Lung (tissue), 13 donors: ENCODE measurements around the gene SRR. TPM values are rescaled to one million over a fixed set of nuclear protein-coding genes. Genes with fewer than 3 reads are reported as not detected.
A peak's percentile ranks its signal among the peaks of the same experiment; 100 is the strongest.

Experiments used
- ATAC-seq: fragments of 200-7000 bp; cut with Tn5 transposase; one replicate; pipeline ENCODE4 v1.9.1; 2020; ENCODE audit warnings: moderate number of reproducible peaks; ENCODE audit not compliant: insufficient read depth, low FRiP score
- DNase-seq, 3 donors: peaks; one replicate each; pipeline ENCODE4 v3.0.0-alpha.2; 2013 to 2017
- H3K27ac ChIP-seq, 2 donors: one replicate each; pipeline ENCODE4 v1.5.1; 2013; ENCODE audit warnings: mild to moderate bottlenecking in 2 of 2, moderate library complexity in 2 of 2, control low read depth in 1 of 2, inconsistent platforms in 1 of 2, low read depth in 1 of 2, low read length in 1 of 2
- H3K27me3 ChIP-seq, 3 donors: one replicate each; pipeline ENCODE4 v1.5.1; 2013; ENCODE audit warnings: low read length in 2 of 3; ENCODE audit not compliant: control insufficient read depth in 3 of 3, insufficient read depth in 3 of 3
- H3K36me3 ChIP-seq, 4 donors: one replicate each; pipeline ENCODE4 v1.5.1; 2013; ENCODE audit warnings: low read length in 4 of 4, mild to moderate bottlenecking in 1 of 4, moderate library complexity in 1 of 4; ENCODE audit not compliant: control insufficient read depth in 4 of 4, insufficient read depth in 4 of 4
- H3K4me1 ChIP-seq, 5 donors: one replicate each; pipeline ENCODE4 v1.5.1; 2013; ENCODE audit warnings: low read length in 5 of 5, mild to moderate bottlenecking in 2 of 5, moderate library complexity in 1 of 5; ENCODE audit not compliant: control insufficient read depth in 5 of 5, insufficient read depth in 5 of 5
- H3K4me3 ChIP-seq: one replicate; pipeline ENCODE4 v1.5.1; 2013; ENCODE audit warnings: mild to moderate bottlenecking, control low read depth, moderate library complexity
- H3K9ac ChIP-seq, 2 donors: one replicate each; pipeline ENCODE4 v1.5.1; 2013; ENCODE audit warnings: low read length in 2 of 2, control low read depth in 1 of 2; ENCODE audit not compliant: insufficient read depth in 1 of 2
- H3K9me3 ChIP-seq, 4 donors: one replicate each; pipeline ENCODE4 v1.5.1; 2013; ENCODE audit warnings: low read length in 3 of 4, mild to moderate bottlenecking in 1 of 4, moderate library complexity in 1 of 4; ENCODE audit not compliant: control insufficient read depth in 4 of 4, insufficient read depth in 3 of 4
- CTCF ChIP-seq: IDR thresholded peaks from 2 replicates; pipeline ENCODE4 v1.5.1; 2012; ENCODE audit warnings: mild to moderate bottlenecking; ENCODE audit errors: control extremely low read depth, extremely low read depth
- WGBS, 2 donors: extraction: QIAGEN DNeasy Blood & Tissue Kit; methylation state at CpG; one replicate each; pipeline ENCODE4 v1.1.7; 2013; 5-methylcytosine and 5-hydroxymethylcytosine counted together
- polyA plus RNA-seq, 2 donors: library from polyadenylated mRNA; stranded (reverse); fragments of 200-250 nt; gene quantifications; one replicate each; pipeline ENCODE4 v1.2.1, GENCODE V29; 2013
- small RNA-seq: library from RNA; depleted of rRNA; stranded (forward); fragments of <200 nt; gene quantifications from one replicate; pipeline ENCODE3, GENCODE V24; 2014; ENCODE audit warnings: low replicate concordance
- total RNA-seq, 2 donors: library from RNA; depleted of rRNA in 1 of 2; stranded (reverse); fragments of >200 nt in 1 of 2; gene quantifications; one replicate each; pipeline ENCODE4 v1.2.1, GENCODE V29; 2014 to 2021
- donor health status: control.
- donor health status: control.
- donor health status: Bipolar disorder and iron deficiency.
- donor health status: healthy.
- donor health status: DM: yes; HTN: yes; CAD: no.

SRR gene
- total and polyA plus RNA-seq, 4 donors = 5.0 to 17.3 (median 7.8) TPM

GRCh38 chr17:2372180-2372579, 68.4 kb downstream of the SRR start:
- WGBS, 2 donors = 96 to 97% methylated on average over 25 to 26 of the region's 26 CpGs

GRCh38 chr17:2372681-2373080, 68.9 kb downstream of the SRR start:
- H3K27me3 ChIP-seq = no peaks in the 10 kb centered on the region
- DNase-seq (no peak), ATAC-seq (no peak)
- H3K9ac ChIP-seq = no peak overlapping the region
- no peak overlapping the region for H3K27ac ChIP-seq
- H3K4me3 ChIP-seq = no peak overlapping the region
- peaks cover 0 to 59% (median 10%) of the 10 kb centered on the region in 4 donors for H3K36me3 ChIP-seq
- no peaks in the 10 kb centered on the region for H3K9me3 ChIP-seq
- H3K4me1 ChIP-seq = peaks cover 0 to 8% (median 0%) of the 10 kb centered on the region in 5 donors
- WGBS, 2 donors = 90 to 94% methylated on average over 16 of the region's 16 CpGs
- no peak for TF ChIP-seq CTCF

More at GRCh38 chr17:2372180-2372579, 68.4 kb downstream of the SRR start:
- no peak for ATAC-seq
- H3K27me3 ChIP-seq = no peaks in the 10 kb centered on the region
- H3K36me3 ChIP-seq = peaks cover 0 to 56% (median 10%) of the 10 kb centered on the region in 4 donors
- H3K9ac ChIP-seq = no peak overlapping the region
- no peaks in the 10 kb centered on the region for H3K9me3 ChIP-seq
- TF ChIP-seq CTCF = no peak
- H3K4me3 ChIP-seq = no peak overlapping the region
- peaks cover 0 to 8% (median 0%) of the 10 kb centered on the region in 5 donors for H3K4me1 ChIP-seq
- H3K27ac ChIP-seq = no peak overlapping the region
- DNase-seq = no peak

GRCh38 chr17:2373179-2373578, 69.4 kb downstream of the SRR start:
- Histone ChIP-seq H3K4me1 (peaks cover 0 to 8% (median 0%) of the 10 kb centered on the region in 5 donors), H3K9me3 (no peaks in the 10 kb centered on the region), H3K9ac (no peak overlapping the region), H3K36me3 (peaks cover 0 to 61% (median 10%) of the 10 kb centered on the region in 4 donors), H3K27me3 (no peaks in the 10 kb centered on the region), H3K27ac (no peak overlapping the region), H3K4me3 (no peak overlapping the region)
- 96 to 97% methylated on average over 18 of the region's 18 CpGs for WGBS, 2 donors
- no peak for DNase-seq
- no peak for TF ChIP-seq CTCF
- ATAC-seq = no peak

Small RNAs within 50 kb of the gene (small RNA-seq; reads per million reads assigned to genes)
- gene AC006435.3 = not detected
- gene SNORD91A = 701 reads per million, percentile 99 among the genes with 10 or more reads in this experiment
- 110 reads per million, percentile 98 among the genes with 10 or more reads in this experiment for gene SNORD91B

Other genes with a start within 250 kb of the SRR start
- gene HIC1, start 248.8 kb upstream of the SRR start, total RNA-seq = 10 to 100 TPM; 28.9 to 34.8 TPM
- 10 to 100 TPM in 1 of 2 donors, 1 to 10 TPM in 1; 5.5 to 14.4 TPM for gene HIC1, start 248.8 kb upstream of the SRR start, polyA plus RNA-seq
- gene SMG6, start 165 bp upstream of the SRR start, total RNA-seq = 10 to 100 TPM; 36.2 to 45.1 TPM
- gene SMG6, start 165 bp upstream of the SRR start, polyA plus RNA-seq = 10 to 100 TPM; 17.6 to 21.6 TPM
- gene TSR1, start 32.5 kb downstream of the SRR start, total RNA-seq = 10 to 100 TPM; 19.1 to 24.1 TPM
- gene TSR1, start 32.5 kb downstream of the SRR start, polyA plus RNA-seq = 10 to 100 TPM; 11.8 to 19.7 TPM
- gene SGSM2, start 33.6 kb downstream of the SRR start, total RNA-seq = 10 to 100 TPM; 47.8 to 57.1 TPM
- 10 to 100 TPM; 33.1 to 60.8 TPM for gene SGSM2, start 33.6 kb downstream of the SRR start, polyA plus RNA-seq
- gene MNT, start 97.1 kb downstream of the SRR start, total RNA-seq = 10 to 100 TPM; 10.2 to 47.0 TPM
- 10 to 100 TPM; 11.5 to 18.1 TPM for gene MNT, start 97.1 kb downstream of the SRR start, polyA plus RNA-seq
- gene METTL16, start 207.9 kb downstream of the SRR start, total RNA-seq = 10 to 100 TPM; 29.7 to 36.1 TPM
- 10 to 100 TPM; 12.1 to 29.9 TPM for gene METTL16, start 207.9 kb downstream of the SRR start, polyA plus RNA-seq